Effector CD8-positive, alpha-beta T cell (primary cell): ENCODE data around the gene RDX.
"Not testable (repeated sequence)": the region's sequence is repeated elsewhere in the genome, so short reads cannot be mapped to it uniquely, and the experiment has no call there.

Source experiments
- DNase-seq: peaks from one replicate; lab custom pipeline; 2025; lab: John Stamatoyannopoulos, UW

Gene RDX

GRCh38 chr11:110305169-110306018 lies 9.0 kb upstream of the RDX start:
- DNase-seq, result no peak

DNA sequence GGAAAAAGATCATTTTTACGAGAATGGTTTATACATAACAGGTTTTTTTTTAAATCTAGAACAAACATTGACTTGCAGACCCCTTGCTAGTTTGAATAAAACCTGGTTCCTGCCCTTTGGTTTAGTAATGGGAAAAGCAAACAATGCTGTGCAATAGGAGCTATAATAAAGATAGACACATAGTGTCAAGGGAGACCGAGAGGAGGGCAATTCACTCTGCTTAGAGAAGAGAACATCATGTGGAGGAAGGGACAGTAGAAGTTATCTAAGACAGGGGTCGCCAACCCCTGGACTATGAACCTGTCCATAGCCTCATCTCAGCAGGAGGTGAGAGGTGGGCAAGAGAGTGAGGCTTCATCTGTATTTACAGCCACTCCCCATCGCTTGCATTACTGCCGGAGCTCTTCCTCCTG lies 7.0 kb upstream of the RDX start:
- DNase-seq, result no peak

DNA sequence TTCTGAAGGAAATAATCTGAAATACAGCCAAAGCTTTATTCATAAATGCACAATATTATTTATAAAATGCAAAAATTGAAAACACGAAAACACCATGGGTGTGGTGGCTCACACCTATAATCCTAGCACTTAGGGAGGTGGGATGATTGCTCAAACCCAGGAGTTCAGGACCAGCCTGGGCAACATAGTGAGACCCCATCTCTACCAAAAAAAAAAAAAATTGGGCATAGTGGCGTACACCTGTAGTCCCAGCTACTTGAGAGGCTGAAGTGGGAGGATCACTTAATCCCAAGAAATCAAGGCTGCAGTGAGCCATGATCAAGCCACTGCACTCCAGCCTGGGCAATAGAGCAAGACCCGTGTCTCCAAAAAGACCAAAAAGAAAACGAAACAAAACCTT lies 5.2 kb upstream of the RDX start:
- no peak for DNase-seq

- no peak for DNase-seq
These were observed 4.6 kb upstream of the RDX start for GRCh38 chr11:110301032-110301431.

GRCh38 chr11:110299006-110299785 lies 2.8 kb upstream of the RDX start:
- no peak for DNase-seq

DNA sequence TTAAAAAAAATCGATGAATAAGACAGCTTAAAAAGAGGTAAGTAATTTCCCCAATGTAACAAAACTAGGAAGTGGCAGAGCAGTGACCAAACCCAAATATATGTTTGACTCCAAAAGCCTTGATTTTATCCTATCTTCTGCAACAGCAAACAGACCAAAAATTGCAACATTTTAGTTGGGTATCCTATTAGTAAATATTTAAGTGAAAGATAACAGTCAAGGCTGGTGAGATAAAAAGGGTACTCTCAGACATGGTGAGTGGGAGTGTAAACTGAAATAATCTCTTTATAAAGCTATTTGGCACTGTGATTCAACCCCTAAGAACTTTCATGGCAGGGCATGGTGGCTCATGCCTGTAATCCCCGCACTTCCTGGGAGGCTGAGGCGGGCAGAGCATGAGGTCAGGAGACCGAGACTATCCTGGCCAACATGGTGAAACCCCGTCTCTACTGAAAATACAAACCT lies 1.9 kb upstream of the RDX start:
- no peak for DNase-seq

DNA sequence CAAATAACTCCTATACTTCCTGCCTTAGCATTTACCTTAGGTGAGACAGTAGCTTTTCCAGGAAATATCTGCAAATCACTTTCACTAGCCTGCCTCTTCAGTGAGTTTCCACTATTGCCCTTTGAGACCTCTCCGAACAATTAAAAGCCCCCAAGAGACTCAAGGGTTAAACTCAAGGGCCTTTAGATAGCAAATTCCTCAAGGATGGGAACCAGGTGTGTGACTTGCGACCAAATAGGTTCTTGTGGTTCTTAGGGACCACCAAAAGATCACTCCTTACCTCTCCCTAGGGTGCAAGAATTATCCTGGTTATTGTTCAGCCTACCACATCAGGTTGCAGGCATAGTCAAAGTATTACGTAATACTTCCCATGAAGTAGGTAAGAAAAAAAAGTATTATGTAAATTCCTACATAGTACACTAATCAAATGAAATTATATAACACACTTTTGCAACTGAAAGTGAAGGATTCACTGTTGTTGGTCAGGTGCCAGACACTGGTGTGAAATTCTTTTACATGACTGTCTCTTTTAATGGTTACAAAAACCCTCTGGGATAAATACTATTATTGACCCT lies 1.4 kb upstream of the RDX start:
- DNase-seq, result no peak

- DNase-seq, result no peak
These were observed 787 bp upstream of the RDX start for GRCh38 chr11:110297076-110297725.

DNA sequence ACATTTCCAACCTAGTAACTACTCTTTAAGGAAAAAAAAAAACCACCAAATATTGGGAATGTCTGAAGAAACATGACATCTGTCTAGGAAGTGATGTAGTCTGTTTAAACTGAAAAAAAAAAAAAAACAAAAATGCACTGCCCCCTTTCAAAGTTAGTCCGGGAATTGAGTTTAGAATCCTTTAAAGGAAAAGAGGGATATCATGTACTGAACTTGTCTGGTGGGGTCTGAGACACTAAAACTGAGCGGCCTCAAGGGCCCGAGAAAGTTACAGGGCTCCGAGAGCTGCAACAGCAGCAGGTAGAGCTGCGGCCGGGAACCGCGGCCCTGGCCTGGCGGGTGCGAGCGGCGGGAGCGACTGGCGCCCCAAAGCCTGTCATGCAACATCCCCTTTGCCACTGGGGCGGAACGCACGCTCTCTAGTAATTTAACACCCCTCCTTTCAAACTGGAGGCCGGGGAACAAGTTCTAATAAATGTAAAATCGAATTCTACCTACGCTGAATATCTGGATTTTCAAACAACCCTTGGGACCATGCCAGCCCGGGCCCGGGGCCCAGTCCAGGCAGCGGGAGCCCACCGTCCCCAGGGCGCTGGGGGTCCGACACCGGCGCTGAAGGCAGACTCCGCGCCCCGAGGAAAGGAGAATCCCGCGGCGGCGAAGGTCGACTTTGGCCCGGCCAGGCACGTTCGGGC lies 736 bp downstream of the RDX start:
- no peak for DNase-seq

GRCh38 chr11:110295086-110295485 lies 1.3 kb downstream of the RDX start:
- DNase-seq, result no peak

- DNase-seq, result no peak
These were observed 1.9 kb downstream of the RDX start for GRCh38 chr11:110294509-110294908.

DNA sequence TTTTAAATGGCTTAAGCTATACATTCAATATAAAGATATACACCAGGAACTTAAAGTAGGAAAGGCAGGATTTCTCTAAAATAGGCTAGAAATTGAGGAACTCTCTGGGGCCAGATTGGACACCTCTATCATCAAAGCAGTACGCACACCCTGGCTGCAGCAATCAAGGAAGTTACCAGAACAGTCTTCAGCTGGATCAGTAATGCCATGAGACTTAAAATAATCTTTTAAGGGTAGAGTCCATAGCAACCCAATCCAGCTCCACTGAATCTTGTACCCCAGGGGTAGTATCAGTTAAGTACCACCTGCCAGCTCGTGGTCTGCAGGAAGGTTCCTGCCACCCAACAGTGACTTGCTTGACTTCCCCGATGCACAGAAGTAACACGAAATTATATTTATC lies 3.0 kb downstream of the RDX start:
- DNase-seq, result no peak

- not testable (repeated sequence) for DNase-seq
These were observed 4.3 kb downstream of the RDX start for GRCh38 chr11:110292146-110292545.

DNA sequence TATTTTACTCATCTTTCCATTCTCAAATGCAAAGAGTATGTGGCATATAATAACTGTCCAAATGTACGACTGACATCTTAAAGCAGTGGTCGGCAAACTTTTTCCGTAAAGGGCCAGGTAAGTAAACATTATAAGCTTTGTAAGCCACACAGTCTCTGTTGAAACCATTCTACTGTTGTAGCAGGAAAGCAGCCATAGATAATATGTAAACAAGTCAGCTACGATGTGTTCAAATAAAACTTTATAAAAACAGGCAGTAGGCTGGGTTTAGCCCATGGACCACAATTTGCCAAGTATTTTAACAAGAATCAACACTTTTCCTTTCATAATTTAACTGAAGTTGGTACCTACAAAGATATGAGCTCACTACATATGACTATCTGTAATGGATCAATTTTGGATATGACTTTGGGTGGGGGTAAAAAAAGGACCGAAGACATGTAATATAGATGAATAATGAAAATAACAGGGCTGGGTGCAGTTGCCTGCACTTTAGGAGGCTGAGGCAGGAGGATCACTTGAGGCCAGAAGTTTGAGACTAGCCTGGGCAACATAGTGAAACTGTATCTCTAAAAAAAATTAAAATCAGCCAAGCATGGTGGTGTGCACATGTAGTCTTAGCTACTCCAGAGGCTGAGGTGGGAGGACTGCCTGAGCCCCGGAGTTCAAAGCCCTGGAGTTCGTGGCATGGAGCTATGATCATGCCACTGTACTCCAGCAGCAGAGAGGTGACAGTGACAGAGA lies 5.7 kb downstream of the RDX start:
- DNase-seq, result no peak

DNA sequence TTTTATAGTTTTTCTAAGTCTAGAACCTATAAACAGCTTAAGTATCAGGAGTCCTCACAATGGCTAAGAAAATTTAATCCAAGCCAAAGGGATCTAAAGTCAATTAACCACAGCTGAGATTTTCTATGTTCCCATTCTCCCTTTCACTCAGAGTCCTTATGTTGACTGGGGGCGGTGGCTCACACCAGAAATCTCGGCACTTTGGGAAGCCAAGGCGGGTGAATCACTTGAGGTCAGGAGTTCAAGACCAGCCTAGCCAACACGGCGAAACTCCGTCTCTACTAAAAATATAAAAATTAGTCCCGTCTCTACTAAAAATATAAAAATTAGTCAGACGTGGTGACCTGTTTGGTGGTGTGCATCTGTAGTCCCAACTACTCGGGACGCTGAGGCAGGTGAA lies 6.9 kb downstream of the RDX start:
- DNase-seq, result no peak

DNA sequence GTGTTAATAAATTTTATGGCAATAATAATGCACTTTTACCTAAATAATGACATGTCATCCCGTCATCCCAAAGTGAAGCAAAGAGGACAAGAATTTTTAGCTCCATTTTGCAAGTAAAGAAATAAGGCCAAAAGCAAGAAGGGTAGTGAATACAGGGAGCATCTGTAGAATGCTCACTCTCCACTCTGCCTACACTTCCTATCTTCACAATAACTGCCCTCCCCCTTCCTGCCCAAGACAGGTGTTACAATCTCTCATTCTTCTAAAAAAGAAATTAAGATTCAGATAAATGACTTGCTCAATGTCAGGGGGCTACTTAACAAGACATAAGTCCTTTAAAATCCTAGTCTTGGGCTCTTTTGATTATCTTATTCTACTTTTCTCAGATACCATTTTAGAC lies 8.9 kb downstream of the RDX start:
- DNase-seq, result no peak

- DNase-seq, result no peak
These were observed 9.9 kb downstream of the RDX start for GRCh38 chr11:110286298-110287040.

DNA sequence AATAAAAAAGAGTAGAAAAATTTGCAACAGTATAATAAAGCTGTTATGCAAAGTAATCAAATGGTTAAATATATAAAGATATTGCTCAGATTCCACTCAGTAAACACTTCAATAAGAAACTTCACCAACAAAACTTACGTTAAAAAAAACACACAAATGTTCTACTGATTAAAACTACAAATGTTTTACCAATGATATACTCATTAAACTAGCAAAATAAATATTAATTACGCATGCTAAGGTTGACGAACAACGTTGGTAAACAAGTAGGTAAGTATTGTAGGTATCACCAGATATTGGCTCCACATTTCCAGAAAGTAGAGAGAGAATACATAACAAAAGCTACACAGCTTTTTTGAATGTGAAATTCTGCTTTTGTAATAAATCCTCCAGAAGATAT lies 12.6 kb downstream of the RDX start:
- DNase-seq, result no peak

DNA sequence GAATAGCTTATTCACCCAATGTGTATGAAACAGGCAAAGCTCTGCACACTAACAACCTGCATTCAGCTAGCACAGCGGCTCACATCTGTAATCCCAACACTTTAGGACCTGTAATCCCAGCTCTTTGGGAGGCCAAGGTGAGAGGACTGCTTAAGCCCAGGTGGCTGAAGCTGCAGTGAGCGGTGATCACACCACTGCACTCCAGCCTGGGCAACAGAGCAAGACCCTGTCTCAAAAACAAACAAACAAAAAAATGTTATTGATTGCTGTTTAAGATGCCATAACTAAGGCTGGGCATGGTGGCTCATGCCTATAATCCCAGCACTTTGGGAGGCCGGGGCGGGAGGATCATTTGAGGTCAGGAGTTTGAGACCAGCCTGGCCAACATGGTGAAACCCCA lies 15.8 kb downstream of the RDX start:
- DNase-seq, result not testable (repeated sequence)

- no peak for DNase-seq
These were observed 16.5 kb downstream of the RDX start for GRCh38 chr11:110279881-110280280.
